A673 (cell line): ENCODE measurements around the gene SYVN1.

Experiments
- CTCF ChIP-seq: fragments of 300-800, 200-600 bp; sonication (generic); conservative IDR thresholded peaks from 2 replicates; pipeline ENCODE4 v1.5.1; 2017; ENCODE audit warnings: low read depth, mild to moderate bottlenecking, antibody characterized with exemption, low read length, moderate library complexity, mixed read lengths
- EZH2 ChIP-seq: fragments of 200-600 bp; sonication (generic); IDR thresholded peaks from 2 replicates; pipeline ENCODE4 v1.6.1; 2017; ENCODE audit warnings: borderline replicate concordance, low read depth, mild to moderate bottlenecking, mixed read lengths, antibody characterized with exemption, low read length; ENCODE audit not compliant: poor library complexity, severe bottlenecking

- TF ChIP-seq CTCF, result no peak
- TF ChIP-seq EZH2, result no peak
Measured at GRCh38 chr11:65132988-65133700, 1.2 kb downstream of the SYVN1 start.
